DMS114 treated with DMSO at 0.1 percent for 48 hours (cell line): ENCODE measurements around the gene NEMP2.

Experiments
- DNase-seq: peaks from one replicate; lab custom pipeline; 2025; ENCODE audit not compliant: unreplicated experiment; lab: John Stamatoyannopoulos, UW

NEMP2 gene

GRCh38 chr2:190459881-190460280, 74.6 kb downstream of the NEMP2 start:
- no peak for DNase-seq

- no peak for DNase-seq
Measured at GRCh38 chr2:190458352-190459107, 76.0 kb downstream of the NEMP2 start.

- DNase-seq, result no peak
Measured at GRCh38 chr2:190457256-190457655, 77.3 kb downstream of the NEMP2 start.

- DNase-seq, result no peak
Measured at GRCh38 chr2:190456833-190457232, 77.7 kb downstream of the NEMP2 start.

GRCh38 chr2:190455358-190456095, 79.0 kb downstream of the NEMP2 start:
- DNase-seq, result no peak

- DNase-seq, result no peak
Measured at GRCh38 chr2:190454795-190455194, 79.7 kb downstream of the NEMP2 start.
